OCI-LY1 (cell line): Measurements from ENCODE around the gene SPOPL.
"Not testable (repeated sequence)": the region's sequence is repeated elsewhere in the genome, so short reads cannot be mapped to it uniquely, and the experiment has no call there.

Source experiments
- H2AFZ ChIP-seq: fragments of 200-600 bp; sonication (generic), shearing (Covaris generic); 2 replicates; pipeline ENCODE4 v1.6.0; 2014; ENCODE audit warnings: antibody characterized with exemption, mild to moderate bottlenecking, low read length
- H3F3A ChIP-seq: fragments of 200-600 bp; sonication (generic), shearing (Covaris generic); 2 replicates; pipeline ENCODE4 v1.6.0; 2014; ENCODE audit warnings: mild to moderate bottlenecking, antibody characterized with exemption, low read length, moderate library complexity; ENCODE audit not compliant: insufficient read depth
- H3K27ac ChIP-seq: fragments of 200-600 bp; sonication (generic); 2 replicates; pipeline ENCODE4 v1.5.1; 2014; ENCODE audit warnings: low read length, mixed run types, mild to moderate bottlenecking, low read depth; ENCODE audit not compliant: poor library complexity, severe bottlenecking
- H3K27me3 ChIP-seq: fragments of 200-600 bp; sonication (generic); 2 replicates; pipeline ENCODE4 v1.6.0; 2014; ENCODE audit warnings: antibody characterized with exemption, mild to moderate bottlenecking, low read length, moderate library complexity; ENCODE audit not compliant: insufficient read depth
- H3K36me3 ChIP-seq: fragments of 200-600 bp; sonication (generic); 2 replicates; pipeline ENCODE4 v1.6.1; 2014; ENCODE audit warnings: mild to moderate bottlenecking, antibody characterized with exemption, low read length, moderate library complexity, mixed read lengths; ENCODE audit not compliant: insufficient read depth
- H3K4me1 ChIP-seq: fragments of 200-600 bp; sonication (generic); 2 replicates; pipeline ENCODE4 v1.5.1; 2014; ENCODE audit warnings: mild to moderate bottlenecking, low read length, moderate library complexity; ENCODE audit not compliant: insufficient read depth, severe bottlenecking
- H3K4me2 ChIP-seq: fragments of 200-600 bp; sonication (generic), shearing (Covaris generic); 2 replicates; pipeline ENCODE4 v1.6.1; 2014; ENCODE audit warnings: low read length
- H3K4me3 ChIP-seq: fragments of 200-600 bp; sonication (generic); 2 replicates; pipeline ENCODE4 v1.5.1; 2014; ENCODE audit warnings: low read length, low read depth, mild to moderate bottlenecking, mixed read lengths; ENCODE audit not compliant: poor library complexity, severe bottlenecking
- H3K79me2 ChIP-seq: fragments of 200-600 bp; shearing (Covaris generic); 2 replicates; pipeline ENCODE4 v1.6.1; 2016; ENCODE audit warnings: mixed run types, low read length, mixed read lengths; ENCODE audit not compliant: insufficient read depth
- H3K9ac ChIP-seq: fragments of 200-600 bp; sonication (generic), shearing (Covaris generic); 2 replicates; pipeline ENCODE4 v1.6.1; 2014; ENCODE audit warnings: mild to moderate bottlenecking, low read length, mixed read lengths
- H3K9me2 ChIP-seq: fragments of 200-600 bp; sonication (generic), shearing (Covaris generic); 2 replicates; pipeline ENCODE4 v1.6.1; 2014; ENCODE audit warnings: low read depth, mild to moderate bottlenecking, low read length, mixed read lengths
- H3K9me3 ChIP-seq: fragments of 200-600 bp; shearing (Covaris generic); 2 replicates; pipeline ENCODE4 v1.6.1; 2014; ENCODE audit warnings: low read length, mixed read lengths
- H4K20me1 ChIP-seq: fragments of 200-600 bp; sonication (generic), shearing (Covaris generic); 2 replicates; pipeline ENCODE4 v1.6.0; 2016; ENCODE audit warnings: mild to moderate bottlenecking, low read length; ENCODE audit not compliant: insufficient read depth
- EZH2 ChIP-seq: fragments of 200-600 bp; sonication (generic), shearing (Covaris generic); IDR thresholded peaks from 2 replicates; pipeline ENCODE4 v1.8.0; 2017; ENCODE audit warnings: borderline replicate concordance, mixed run types, mild to moderate bottlenecking, antibody characterized with exemption, low read length, moderate library complexity, mixed read lengths
- TF ChIP-seq, protein P1 (sequence below): fragments of 200-600 bp; sonication (generic), shearing (Covaris generic); IDR thresholded peaks from 2 replicates; pipeline ENCODE4 v1.5.1; 2017; ENCODE audit warnings: mild to moderate bottlenecking, antibody characterized with exemption, low read length, moderate library complexity, mixed read lengths

The SPOPL gene

GRCh38 chr2:138476940-138477339, 24.6 kb upstream of the SPOPL start:
- Histone ChIP-seq H3F3A (no peaks in the 10 kb centered on the region), H2AFZ (no peak overlapping the region), H3K9ac (no peak overlapping the region), H3K27me3 (no peaks in the 10 kb centered on the region), H3K4me3 (no peak overlapping the region), H3K4me1 (peaks cover 6% of the 10 kb centered on the region), H3K9me2 (no peaks in the 10 kb centered on the region), H3K79me2 (no peaks in the 10 kb centered on the region), H3K36me3 (no peaks in the 10 kb centered on the region), H3K27ac (no peak overlapping the region), H3K9me3 (no peaks in the 10 kb centered on the region), H4K20me1 (no peaks in the 10 kb centered on the region), H3K4me2 (no peak overlapping the region)
- TF ChIP-seq, protein P1, sequence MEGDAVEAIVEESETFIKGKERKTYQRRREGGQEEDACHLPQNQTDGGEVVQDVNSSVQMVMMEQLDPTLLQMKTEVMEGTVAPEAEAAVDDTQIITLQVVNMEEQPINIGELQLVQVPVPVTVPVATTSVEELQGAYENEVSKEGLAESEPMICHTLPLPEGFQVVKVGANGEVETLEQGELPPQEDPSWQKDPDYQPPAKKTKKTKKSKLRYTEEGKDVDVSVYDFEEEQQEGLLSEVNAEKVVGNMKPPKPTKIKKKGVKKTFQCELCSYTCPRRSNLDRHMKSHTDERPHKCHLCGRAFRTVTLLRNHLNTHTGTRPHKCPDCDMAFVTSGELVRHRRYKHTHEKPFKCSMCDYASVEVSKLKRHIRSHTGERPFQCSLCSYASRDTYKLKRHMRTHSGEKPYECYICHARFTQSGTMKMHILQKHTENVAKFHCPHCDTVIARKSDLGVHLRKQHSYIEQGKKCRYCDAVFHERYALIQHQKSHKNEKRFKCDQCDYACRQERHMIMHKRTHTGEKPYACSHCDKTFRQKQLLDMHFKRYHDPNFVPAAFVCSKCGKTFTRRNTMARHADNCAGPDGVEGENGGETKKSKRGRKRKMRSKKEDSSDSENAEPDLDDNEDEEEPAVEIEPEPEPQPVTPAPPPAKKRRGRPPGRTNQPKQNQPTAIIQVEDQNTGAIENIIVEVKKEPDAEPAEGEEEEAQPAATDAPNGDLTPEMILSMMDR, result peak; percentile 37; the same call in 1 of the 2 replicates
- no peak for TF ChIP-seq EZH2

- not testable (repeated sequence) for H3K27ac ChIP-seq, H3K4me2 ChIP-seq, H3K4me3 ChIP-seq, H3K36me3 ChIP-seq, H2AFZ ChIP-seq, H3K9ac ChIP-seq, H3K9me2 ChIP-seq, H3K27me3 ChIP-seq, H3K79me2 ChIP-seq, H3F3A ChIP-seq, H3K9me3 ChIP-seq, H4K20me1 ChIP-seq, H3K4me1 ChIP-seq
Measured at GRCh38 chr2:138482796-138483195, 18.8 kb upstream of the SPOPL start.

- Histone ChIP-seq H3K36me3 (no peaks in the 10 kb centered on the region), H3F3A (no peaks in the 10 kb centered on the region), H3K9me3 (no peaks in the 10 kb centered on the region), H3K27ac (no peak overlapping the region), H3K4me2 (no peak overlapping the region), H3K27me3 (no peaks in the 10 kb centered on the region), H4K20me1 (no peaks in the 10 kb centered on the region), H3K9me2 (no peaks in the 10 kb centered on the region), H3K4me1 (no peaks in the 10 kb centered on the region), H2AFZ (no peak overlapping the region), H3K9ac (no peak overlapping the region), H3K79me2 (no peaks in the 10 kb centered on the region), H3K4me3 (no peak overlapping the region)
- no peak for TF ChIP-seq EZH2
- TF ChIP-seq, protein P1, result no peak
Measured at GRCh38 chr2:138485019-138485418, 16.6 kb upstream of the SPOPL start.

DNA sequence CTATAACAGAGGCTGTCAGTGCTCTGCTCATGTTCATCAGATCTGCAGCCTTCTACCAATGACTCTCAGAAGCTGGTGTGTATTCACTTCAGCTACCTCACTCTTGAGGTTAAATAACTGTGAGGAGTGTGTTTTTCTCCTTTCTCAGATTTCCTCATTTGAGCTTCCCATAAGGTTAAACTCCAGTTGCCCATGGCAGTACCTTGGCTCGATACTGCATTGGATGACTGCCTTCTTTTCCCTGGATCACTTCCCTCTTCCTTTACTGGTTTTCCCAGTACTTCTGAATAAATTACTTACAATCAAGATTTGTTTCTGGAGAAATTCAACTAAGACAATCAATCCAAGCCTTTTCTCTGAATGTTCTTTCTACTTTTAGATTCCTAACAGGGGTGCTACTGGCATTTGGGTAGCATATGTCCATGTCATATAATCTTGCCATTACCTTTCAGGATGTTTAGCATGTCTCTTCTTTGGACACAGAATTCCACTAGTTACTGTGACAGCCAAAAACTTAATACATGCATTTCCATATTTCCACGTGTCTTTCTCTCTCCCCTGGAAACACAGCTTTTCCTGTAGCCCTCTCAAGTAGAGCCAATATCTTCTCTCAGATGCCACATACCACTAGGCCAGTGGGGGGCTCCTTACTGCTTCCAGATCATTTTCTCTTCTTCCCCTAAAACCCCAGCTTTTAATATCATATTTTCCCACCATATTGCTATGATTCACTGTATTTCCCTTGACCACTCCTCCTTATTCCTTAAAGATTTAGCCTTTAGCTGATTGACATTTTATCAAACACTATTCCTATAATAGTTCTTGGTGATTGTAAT, 15.0 kb upstream of the SPOPL start:
- Histone ChIP-seq H2AFZ (no peak overlapping the region), H3K36me3 (no peaks in the 10 kb centered on the region), H3K27me3 (no peaks in the 10 kb centered on the region), H3K27ac (no peak overlapping the region), H3K4me2 (no peak overlapping the region), H3K79me2 (no peaks in the 10 kb centered on the region), H3K9ac (no peak overlapping the region), H3F3A (no peaks in the 10 kb centered on the region), H3K4me3 (no peak overlapping the region), H3K9me2 (no peaks in the 10 kb centered on the region), H3K4me1 (no peaks in the 10 kb centered on the region), H4K20me1 (no peaks in the 10 kb centered on the region), H3K9me3 (no peaks in the 10 kb centered on the region)
- TF ChIP-seq EZH2, result no peak
- TF ChIP-seq, protein P1, result peak; percentile 51
